ENCODE measurements around the gene NTM.

The NTM gene

DNA sequence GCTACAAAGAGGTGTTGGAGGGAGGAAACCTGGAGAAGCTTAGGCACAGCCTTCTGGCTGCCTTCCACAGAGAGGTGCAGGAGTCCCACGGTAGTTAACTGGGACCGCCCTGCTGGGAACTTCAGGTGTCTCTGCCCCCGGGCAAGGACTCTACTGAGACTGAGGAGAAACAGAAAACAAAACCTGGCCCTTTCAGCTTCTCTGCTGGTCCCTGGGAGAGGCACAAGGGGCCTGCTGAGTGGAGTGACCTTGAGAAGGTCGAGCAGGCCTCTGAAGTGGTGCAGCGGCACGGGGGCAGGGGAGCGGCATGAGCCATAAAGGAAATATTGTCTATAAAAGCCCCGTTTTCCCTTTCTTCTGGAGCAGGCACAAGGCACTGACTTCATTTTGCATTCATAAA lies 38.9 kb downstream of the NTM start:
- H3K27ac ChIP-seq: no peak overlapping the region
- TF ChIP-seq, protein P1, sequence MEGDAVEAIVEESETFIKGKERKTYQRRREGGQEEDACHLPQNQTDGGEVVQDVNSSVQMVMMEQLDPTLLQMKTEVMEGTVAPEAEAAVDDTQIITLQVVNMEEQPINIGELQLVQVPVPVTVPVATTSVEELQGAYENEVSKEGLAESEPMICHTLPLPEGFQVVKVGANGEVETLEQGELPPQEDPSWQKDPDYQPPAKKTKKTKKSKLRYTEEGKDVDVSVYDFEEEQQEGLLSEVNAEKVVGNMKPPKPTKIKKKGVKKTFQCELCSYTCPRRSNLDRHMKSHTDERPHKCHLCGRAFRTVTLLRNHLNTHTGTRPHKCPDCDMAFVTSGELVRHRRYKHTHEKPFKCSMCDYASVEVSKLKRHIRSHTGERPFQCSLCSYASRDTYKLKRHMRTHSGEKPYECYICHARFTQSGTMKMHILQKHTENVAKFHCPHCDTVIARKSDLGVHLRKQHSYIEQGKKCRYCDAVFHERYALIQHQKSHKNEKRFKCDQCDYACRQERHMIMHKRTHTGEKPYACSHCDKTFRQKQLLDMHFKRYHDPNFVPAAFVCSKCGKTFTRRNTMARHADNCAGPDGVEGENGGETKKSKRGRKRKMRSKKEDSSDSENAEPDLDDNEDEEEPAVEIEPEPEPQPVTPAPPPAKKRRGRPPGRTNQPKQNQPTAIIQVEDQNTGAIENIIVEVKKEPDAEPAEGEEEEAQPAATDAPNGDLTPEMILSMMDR (conservative IDR thresholded peaks at IDR 0.05): no peak
- TF ChIP-seq ZFX (IDR thresholded peaks at IDR 0.05): no peak

DNA sequence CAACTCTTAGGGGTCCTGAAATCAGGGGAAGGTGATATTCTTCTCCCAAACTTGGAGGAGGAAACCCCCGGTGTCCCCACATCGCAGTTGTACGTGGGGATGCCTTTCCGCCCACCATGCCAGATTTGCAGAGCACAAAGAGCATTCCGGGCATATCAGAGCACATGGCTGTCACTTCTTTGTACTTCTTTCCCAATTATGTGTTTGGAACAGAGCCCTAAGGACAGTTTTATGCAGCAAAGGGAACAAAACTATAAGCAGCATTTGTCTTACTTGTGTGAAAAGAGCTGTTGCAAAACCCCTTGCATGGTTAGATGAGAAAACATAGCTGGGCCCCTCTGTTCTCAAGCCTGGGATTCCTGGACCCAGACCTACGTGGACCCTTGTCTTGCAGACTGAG lies 41.2 kb downstream of the NTM start:
- no peak for TF ChIP-seq ZFX (IDR thresholded peaks at IDR 0.05)
- TF ChIP-seq, protein P1 (conservative IDR thresholded peaks at IDR 0.05): no peak
- no peak overlapping the region for H3K27ac ChIP-seq

DNA sequence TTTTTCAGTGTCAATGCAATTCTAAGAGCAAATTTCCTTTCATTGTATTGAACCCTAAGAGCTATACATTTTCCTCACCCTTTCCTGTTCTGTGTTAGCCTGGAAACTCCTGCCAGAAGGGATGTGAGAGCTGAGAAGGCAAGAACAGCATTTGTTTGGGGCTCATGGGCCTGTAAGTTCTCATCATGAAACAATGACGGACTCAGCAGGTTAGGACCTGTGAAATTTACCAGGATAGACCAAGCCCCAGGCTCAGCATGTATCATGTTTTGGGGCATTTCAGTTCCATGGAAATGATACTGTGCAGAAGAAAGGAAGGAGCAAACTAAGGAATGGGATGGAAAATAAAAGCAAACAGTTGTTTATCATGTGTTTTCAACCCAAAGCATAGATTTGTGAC lies 41.6 kb downstream of the NTM start:
- no peak overlapping the region for H3K27ac ChIP-seq
- TF ChIP-seq ZFX (IDR thresholded peaks at IDR 0.05): no peak
- TF ChIP-seq, protein P1 (conservative IDR thresholded peaks at IDR 0.05): no peak

DNA sequence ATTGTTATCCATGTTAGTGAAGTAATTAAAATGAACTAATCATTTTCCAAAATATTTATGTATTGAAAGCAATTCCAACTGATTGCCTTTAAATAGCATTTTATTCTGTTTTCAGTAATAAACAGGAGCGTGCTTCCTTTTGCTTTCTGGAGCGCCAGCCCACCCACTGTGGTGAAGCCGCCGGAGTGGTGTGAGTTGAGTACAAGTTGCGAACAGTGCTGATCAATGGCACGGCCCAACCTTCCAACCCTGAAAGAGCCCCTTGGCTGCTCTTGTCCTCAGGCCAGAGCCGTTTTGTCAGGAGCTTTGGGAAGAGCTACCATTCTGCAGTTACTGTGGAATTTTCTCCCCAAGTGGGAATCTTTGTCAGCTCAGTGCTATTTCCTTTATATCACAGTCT lies 42.8 kb downstream of the NTM start:
- no peak for TF ChIP-seq ZFX (IDR thresholded peaks at IDR 0.05)
- TF ChIP-seq, protein P1 (conservative IDR thresholded peaks at IDR 0.05): no peak
- H3K27ac ChIP-seq: no peak overlapping the region; the same call in 1 of the 2 replicates

DNA sequence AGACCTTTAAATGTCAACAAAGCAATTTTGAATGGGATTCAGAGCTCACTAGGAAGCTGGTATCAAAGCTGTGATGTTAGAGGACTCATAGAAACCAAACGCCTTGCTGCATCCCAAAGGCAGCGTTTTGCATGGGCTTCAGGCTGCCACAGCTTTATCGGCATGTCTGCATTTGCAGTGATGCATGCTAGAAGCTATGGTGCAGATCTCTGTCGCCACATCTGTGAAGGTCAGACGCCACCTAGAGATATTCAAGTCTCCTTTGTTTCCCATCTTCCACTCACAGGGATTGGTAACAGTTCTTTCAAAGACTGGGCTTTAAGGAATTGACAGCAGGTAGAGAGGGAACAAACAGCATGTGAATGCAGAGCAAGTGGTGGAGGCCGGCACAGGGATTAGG lies 47.8 kb downstream of the NTM start:
- TF ChIP-seq, protein P1 (conservative IDR thresholded peaks at IDR 0.05): no peak
- TF ChIP-seq ZFX (IDR thresholded peaks at IDR 0.05): no peak

DNA sequence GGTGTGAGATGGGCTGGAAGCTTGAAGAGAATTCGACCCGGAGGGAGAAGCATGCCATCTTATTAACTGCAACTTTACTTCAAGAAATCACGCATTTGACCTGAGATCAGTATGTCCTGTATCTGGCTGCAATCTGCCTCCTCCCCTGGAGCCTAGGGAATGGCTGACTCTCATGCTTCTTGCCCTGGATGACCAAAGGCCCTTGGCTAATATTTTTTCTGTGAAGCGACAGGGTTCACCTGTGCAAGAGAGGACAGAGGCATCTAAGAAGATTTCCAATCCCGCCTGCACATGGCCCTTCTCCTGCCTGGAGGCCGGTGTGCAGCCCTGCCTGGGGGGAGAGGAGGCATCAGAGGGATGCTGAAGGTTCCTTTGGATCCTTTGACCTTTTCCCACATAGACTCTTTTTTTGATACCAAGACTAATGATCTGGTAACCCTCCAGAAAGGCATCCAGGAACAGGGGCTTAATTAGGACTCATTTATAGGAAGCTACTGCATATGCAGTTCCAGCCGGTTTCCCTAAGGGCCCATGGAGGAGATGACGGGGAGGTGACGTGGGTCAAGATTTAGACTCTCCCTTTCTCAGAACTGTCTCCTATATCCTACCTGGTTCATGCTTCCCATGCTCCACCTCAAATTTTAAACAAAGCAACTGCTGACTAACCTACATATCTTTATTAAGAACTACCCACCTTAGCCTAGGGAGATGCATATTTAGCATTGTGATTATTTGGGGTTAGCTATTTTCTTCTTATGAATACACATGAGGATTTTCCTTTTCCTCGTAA lies 50.8 kb downstream of the NTM start:
- no peak overlapping the region for H3K27ac ChIP-seq
- TF ChIP-seq, protein P1 (conservative IDR thresholded peaks at IDR 0.05): no peak
- no peak for TF ChIP-seq ZFX (IDR thresholded peaks at IDR 0.05)

More for the DNA sequence above, 47.8 kb downstream of the NTM start:
- H3K27ac ChIP-seq: peak overlapping the region; percentile 27; the same call in 1 of the 2 replicates

DNA sequence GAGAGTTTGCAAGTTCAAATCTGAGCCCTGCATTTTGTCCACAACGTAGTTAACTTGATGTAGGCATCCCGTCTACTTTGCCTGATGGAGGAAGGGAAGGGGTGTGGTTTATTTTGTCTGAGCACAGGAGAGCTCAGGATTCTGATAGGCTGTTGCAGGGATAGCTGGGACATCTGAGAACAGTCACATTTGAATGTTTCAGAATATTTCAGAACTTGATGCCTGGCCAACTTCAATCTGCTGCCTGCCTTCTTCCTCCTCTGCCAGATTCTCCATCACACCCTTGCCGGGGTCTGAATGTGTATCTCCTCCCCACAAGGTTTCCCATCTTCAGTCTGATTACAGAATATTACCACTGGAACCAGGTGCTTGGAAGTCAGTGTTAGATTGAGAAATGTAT lies 51.6 kb downstream of the NTM start:
- H3K27ac ChIP-seq: no peak overlapping the region
- no peak for TF ChIP-seq ZFX (IDR thresholded peaks at IDR 0.05)
- TF ChIP-seq, protein P1 (conservative IDR thresholded peaks at IDR 0.05): no peak

Measured in C4-2B (cell line).